Ascending aorta (tissue), 2 donors: ENCODE measurements around the gene SNX20. TPM values are rescaled to one million over a fixed set of nuclear protein-coding genes. Genes with fewer than 3 reads are reported as not detected.

Source experiments
- DNase-seq, 2 donors: peaks; one replicate each; pipeline ENCODE4 v3.0.0-alpha.2; 2019; ENCODE audit warnings: low spot score in 2 of 2
- H3K27ac ChIP-seq, 2 donors: fragments of 200-600 bp; sonication (generic); one replicate each; pipeline ENCODE4 v1.5.1; 2016 to 2017; ENCODE audit warnings: mild to moderate bottlenecking in 1 of 2
- H3K27me3 ChIP-seq: fragments of 200-600 bp; sonication (generic); one replicate; pipeline ENCODE4 v1.5.1; 2017
- H3K36me3 ChIP-seq, 2 donors: fragments of 200-600 bp; sonication (generic); one replicate each; pipeline ENCODE4 v1.5.1; 2016
- H3K4me1 ChIP-seq, 2 donors: fragments of 200-600 bp; sonication (generic); one replicate each; pipeline ENCODE4 v1.5.1; 2016 to 2017; ENCODE audit warnings: mild to moderate bottlenecking in 1 of 2
- H3K4me3 ChIP-seq, 2 donors: fragments of 200-600 bp; sonication (generic); one replicate each; pipeline ENCODE4 v1.5.1; 2016 to 2017; ENCODE audit warnings: mild to moderate bottlenecking in 1 of 2
- H3K9me3 ChIP-seq, 2 donors: fragments of 200-600 bp; sonication (generic); one replicate each; pipeline ENCODE4 v1.5.1; 2016
- intact Hi-C: fragments of 100-400 bp; cut with DNase I; formaldehyde crosslinking; loops from one replicate; pipeline ENCODE4 v1.15.1; 2023
- total RNA-seq: library from RNA; depleted of rRNA; stranded (reverse); fragments of >200 nt; gene quantifications from one replicate; pipeline ENCODE4 v1.1.0, GENCODE V29; 2016
- TF ChIP-seq, protein P1 (sequence below), 3 experiments: fragments of 200-600 bp in 2 of 3; fragments of 450-650 bp in 1 of 3; sonication (generic) in 2 of 3; IDR thresholded peaks; one replicate each; pipeline ENCODE4 v1.5.1; 2016 to 2019; ENCODE audit warnings: antibody characterized with exemption in 3 of 3, mild to moderate bottlenecking in 1 of 3, moderate library complexity in 1 of 3

The SNX20 gene
- total RNA-seq, 1 donor from 2014 or later: 3.2 TPM

DNA sequence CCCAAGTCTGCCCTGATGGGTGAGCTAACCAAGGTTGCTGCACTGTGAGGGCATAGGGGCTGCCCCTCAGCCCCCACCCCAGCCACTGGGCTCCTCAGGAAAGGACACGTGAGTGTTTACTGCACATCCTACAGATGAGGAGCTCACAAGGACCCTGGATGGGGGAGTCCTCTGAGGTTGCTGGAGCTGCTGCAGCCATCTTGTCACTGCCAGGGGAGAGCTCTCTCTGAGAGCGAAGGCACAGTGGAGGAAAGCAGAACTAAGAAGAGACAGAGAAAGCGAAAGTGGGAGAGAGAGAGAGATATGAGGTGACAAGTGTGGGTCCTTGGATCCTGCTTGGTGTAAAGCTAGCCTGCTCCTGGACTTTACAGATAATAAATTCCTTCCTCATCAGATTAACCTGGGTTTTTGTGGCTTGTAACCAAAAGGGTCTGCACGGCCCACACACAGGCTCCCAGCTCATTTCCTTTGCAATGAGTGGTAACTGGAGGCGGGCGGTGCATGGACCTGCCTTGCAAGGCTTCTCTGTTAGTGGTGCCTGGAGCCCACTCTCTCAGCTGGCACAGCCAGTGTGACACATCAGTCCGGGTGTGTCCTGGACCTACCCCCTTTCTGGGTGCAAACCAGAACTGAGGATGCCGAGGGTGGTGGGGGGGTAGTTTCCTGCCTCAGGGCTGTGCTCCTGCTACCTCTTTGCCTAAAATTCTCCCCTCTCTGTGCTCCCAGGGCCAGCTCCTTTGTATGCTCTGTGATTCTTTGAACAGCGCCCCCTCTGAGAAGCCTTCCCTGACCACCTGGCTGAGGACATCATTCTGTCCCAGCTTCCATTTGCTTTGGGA is 14.2 kb downstream of the SNX20 start:
- Histone ChIP-seq H3K27me3 (no peaks in the 10 kb centered on the region), H3K36me3 (peaks cover 0 to 2% of the 10 kb centered on the region in 2 donors), H3K4me1 (peaks cover 0 to 5% of the 10 kb centered on the region in 2 donors), H3K4me3 (no peak overlapping the region), H3K9me3 (peaks cover 2 to 6% of the 10 kb centered on the region in 2 donors), H3K27ac (no peak overlapping the region)
- no peak for DNase-seq
- TF ChIP-seq, protein P1, sequence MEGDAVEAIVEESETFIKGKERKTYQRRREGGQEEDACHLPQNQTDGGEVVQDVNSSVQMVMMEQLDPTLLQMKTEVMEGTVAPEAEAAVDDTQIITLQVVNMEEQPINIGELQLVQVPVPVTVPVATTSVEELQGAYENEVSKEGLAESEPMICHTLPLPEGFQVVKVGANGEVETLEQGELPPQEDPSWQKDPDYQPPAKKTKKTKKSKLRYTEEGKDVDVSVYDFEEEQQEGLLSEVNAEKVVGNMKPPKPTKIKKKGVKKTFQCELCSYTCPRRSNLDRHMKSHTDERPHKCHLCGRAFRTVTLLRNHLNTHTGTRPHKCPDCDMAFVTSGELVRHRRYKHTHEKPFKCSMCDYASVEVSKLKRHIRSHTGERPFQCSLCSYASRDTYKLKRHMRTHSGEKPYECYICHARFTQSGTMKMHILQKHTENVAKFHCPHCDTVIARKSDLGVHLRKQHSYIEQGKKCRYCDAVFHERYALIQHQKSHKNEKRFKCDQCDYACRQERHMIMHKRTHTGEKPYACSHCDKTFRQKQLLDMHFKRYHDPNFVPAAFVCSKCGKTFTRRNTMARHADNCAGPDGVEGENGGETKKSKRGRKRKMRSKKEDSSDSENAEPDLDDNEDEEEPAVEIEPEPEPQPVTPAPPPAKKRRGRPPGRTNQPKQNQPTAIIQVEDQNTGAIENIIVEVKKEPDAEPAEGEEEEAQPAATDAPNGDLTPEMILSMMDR (IDR thresholded peaks at IDR 0.05): no peak
- intact Hi-C loops: loop anchor here (5.0 kb wide), 2 partner anchors 340 to 455 kb away; no protein-coding TSS in a partner anchor

DNA sequence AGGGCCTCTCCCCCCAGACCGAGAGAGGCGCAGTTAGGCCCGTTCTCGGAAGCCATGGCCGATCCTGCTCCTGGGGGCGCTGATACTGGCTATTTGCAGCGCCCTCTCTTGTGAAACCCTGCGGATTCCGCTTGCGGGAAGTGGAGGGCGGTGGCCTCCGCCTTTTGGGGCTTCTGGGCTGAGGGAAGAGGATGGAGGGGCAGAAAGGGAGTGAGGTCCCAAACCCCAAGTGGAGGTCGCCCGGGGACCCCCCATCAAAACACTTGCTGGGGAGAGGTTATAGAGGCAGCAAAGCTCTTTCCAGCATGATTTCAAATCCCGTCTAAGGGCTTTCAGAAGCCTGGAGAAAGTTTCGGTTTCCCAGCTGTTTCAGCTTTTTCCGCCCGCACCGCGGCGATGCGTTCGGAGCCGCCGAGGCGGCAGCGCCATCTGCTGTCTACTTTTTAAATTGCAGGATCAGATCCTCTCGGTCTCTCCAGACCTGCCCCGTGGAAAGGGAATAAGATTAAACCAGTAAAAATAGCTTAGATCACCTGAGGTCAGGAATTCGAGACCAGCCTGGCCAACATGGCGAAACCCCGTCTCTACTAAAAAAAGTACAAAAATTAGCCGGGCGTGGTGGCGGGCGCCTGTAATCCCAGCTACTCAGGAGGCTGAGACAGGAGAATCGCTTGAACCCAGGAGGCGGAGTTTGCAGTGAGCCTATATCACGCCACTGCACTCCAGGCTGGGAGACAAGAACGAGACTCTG is 15.8 kb downstream of the SNX20 start:
- Histone ChIP-seq H3K4me3 (peak overlapping the region; percentile 41 to 61), H3K9me3 (no peaks in the 10 kb centered on the region), H3K4me1 (peaks cover 0 to 5% of the 10 kb centered on the region in 2 donors), H3K27me3 (no peaks in the 10 kb centered on the region), H3K27ac (peak overlapping the region; percentile 58 to 65), H3K36me3 (no peaks in the 10 kb centered on the region)
- TF ChIP-seq, protein P1 (IDR thresholded peaks at IDR 0.05): peak; percentile 82 to 93 (median 83)
- DNase-seq: peak in 1 of 2 donors; percentile 88
- intact Hi-C loops: loop anchor here (1.0 to 5.0 kb wide), 5 partner anchors 117 to 641 kb away; partner anchors contain the start of genes CNEP1R1 and NKD1

DNA sequence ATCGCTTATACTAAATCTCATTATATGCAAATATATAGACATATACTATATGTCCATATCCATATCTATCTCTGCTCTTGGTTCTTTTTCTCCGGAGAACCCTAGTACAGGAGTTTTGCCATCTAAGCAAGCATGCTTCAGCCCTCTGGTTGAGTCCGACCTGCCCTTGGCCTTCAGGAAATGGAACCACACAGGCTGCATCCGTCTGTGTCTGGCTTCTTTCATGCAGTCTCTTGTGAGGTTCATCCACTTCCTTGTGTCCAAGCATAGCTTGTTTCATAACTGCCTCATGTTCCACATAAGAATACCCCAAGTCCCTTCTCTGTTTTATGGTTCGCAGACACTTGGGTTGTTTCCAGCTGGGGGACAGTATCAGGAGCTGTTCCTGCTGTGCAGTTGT is 16.8 kb downstream of the SNX20 start:
- Histone ChIP-seq H3K4me1 (peaks cover 0 to 5% of the 10 kb centered on the region in 2 donors), H3K27ac (no peak overlapping the region), H3K27me3 (no peaks in the 10 kb centered on the region), H3K9me3 (no peaks in the 10 kb centered on the region), H3K36me3 (no peaks in the 10 kb centered on the region), H3K4me3 (no peak overlapping the region)
- intact Hi-C loops: loop anchor here (2.0 kb wide), 2 partner anchors 115 to 639 kb away; partner anchors contain the start of genes CNEP1R1 and NKD1
- TF ChIP-seq, protein P1 (IDR thresholded peaks at IDR 0.05): no peak
- no peak for DNase-seq

DNA sequence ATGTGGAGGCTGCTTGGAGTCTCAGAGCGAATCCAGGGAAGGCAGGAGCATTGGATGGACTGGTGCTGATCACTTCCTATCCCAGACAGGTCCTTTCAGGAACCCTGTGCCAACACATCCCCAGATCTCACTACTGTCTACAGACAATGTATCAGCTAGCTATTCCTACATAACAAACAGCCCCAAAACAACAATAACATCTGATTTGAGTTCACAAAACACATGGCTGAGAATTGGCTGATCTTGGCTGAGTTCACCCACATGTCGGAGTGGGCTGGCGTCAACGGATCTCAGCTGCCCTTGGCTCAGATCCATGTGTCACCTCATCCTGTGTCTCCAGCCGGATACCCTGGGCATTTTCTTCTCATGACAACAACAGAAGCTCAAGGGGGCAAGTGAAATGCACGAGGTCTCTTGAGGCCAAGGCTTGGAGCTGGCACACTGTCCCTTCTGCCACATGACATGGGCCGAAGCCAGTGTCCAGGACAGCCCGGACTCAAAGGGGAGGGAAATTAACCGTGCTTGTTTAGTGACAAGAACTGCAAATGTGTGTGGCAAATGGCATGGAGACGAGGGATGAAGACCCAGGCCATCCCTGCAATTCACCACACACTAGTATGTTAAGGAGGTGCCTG is 18.7 kb downstream of the SNX20 start:
- TF ChIP-seq, protein P1 (IDR thresholded peaks at IDR 0.05): no peak
- intact Hi-C loops: no loop called here
- no peak overlapping the region for H3K4me3 ChIP-seq
- peaks cover 0 to 5% of the 10 kb centered on the region in 2 donors for H3K4me1 ChIP-seq
- no peaks in the 10 kb centered on the region for H3K9me3 ChIP-seq
- DNase-seq: no peak
- H3K27me3 ChIP-seq: no peaks in the 10 kb centered on the region
- no peaks in the 10 kb centered on the region for H3K36me3 ChIP-seq
- H3K27ac ChIP-seq: no peak overlapping the region

GRCh38 chr16:50659806-50660205 is 21.3 kb downstream of the SNX20 start:
- TF ChIP-seq, protein P1 (IDR thresholded peaks at IDR 0.05): no peak
- intact Hi-C loops: no loop called here
- no peaks in the 10 kb centered on the region for H3K36me3 ChIP-seq
- H3K9me3 ChIP-seq: no peaks in the 10 kb centered on the region
- H3K4me3 ChIP-seq: no peak overlapping the region
- no peak for DNase-seq
- no peaks in the 10 kb centered on the region for H3K27me3 ChIP-seq
- H3K4me1 ChIP-seq: peaks cover 0 to 3% of the 10 kb centered on the region in 2 donors
- peak overlapping the region in 1 of 2 donors; percentile 20 for H3K27ac ChIP-seq
